GM19463 (cell line): ENCODE results near the gene MPPED1.

Experiments
- ATAC-seq: cut with Tn5 transposase; IDR thresholded peaks from one replicate; pipeline ENCODE4 v1.9.1; 2021; ENCODE audit warnings: mild to moderate bottlenecking, moderate library complexity; ENCODE audit not compliant: unreplicated experiment

The MPPED1 gene

GRCh38 chr22:43535741-43536140 is 123.9 kb downstream of the MPPED1 start:
- ATAC-seq: no peak

- ATAC-seq: no peak
These were observed 125.3 kb downstream of the MPPED1 start for GRCh38 chr22:43537019-43537585.

- no peak for ATAC-seq
These were observed 128.0 kb downstream of the MPPED1 start for GRCh38 chr22:43539572-43540528.

GRCh38 chr22:43540529-43540923 is 128.7 kb downstream of the MPPED1 start:
- no peak for ATAC-seq

- no peak for ATAC-seq
These were observed 129.2 kb downstream of the MPPED1 start for GRCh38 chr22:43541022-43541421.

GRCh38 chr22:43541462-43542407 is 129.9 kb downstream of the MPPED1 start:
- no peak for ATAC-seq

- ATAC-seq: no peak
These were observed 131.1 kb downstream of the MPPED1 start for GRCh38 chr22:43542681-43543521.

- no peak for ATAC-seq
These were observed 131.9 kb downstream of the MPPED1 start for GRCh38 chr22:43543522-43544288.

GRCh38 chr22:43544289-43544673 is 132.5 kb downstream of the MPPED1 start:
- no peak for ATAC-seq

- ATAC-seq: no peak
These were observed 134.4 kb downstream of the MPPED1 start for GRCh38 chr22:43546186-43546585.

- ATAC-seq: no peak
These were observed 138.3 kb downstream of the MPPED1 start for GRCh38 chr22:43550024-43550620.

GRCh38 chr22:43550672-43551071 is 138.9 kb downstream of the MPPED1 start:
- ATAC-seq: no peak

- no peak for ATAC-seq
These were observed 141.8 kb downstream of the MPPED1 start for GRCh38 chr22:43553451-43554258.

GRCh38 chr22:43554259-43554636 is 142.4 kb downstream of the MPPED1 start:
- ATAC-seq: no peak

GRCh38 chr22:43554694-43555365 is 143.0 kb downstream of the MPPED1 start:
- ATAC-seq: no peak

- ATAC-seq: no peak
These were observed 144.0 kb downstream of the MPPED1 start for GRCh38 chr22:43555561-43556515.
